HepG2 (cell line): ENCODE data around the gene FAM43B. TPM values are rescaled to one million over a fixed set of nuclear protein-coding genes. Genes with fewer than 3 reads are reported as not detected.

Experiments
- BCL3 ChIP-seq: sonication (generic); formaldehyde crosslinking; IDR thresholded peaks from 2 replicates; pipeline ENCODE4 v1.5.1; 2020; ENCODE audit warnings: mild to moderate bottlenecking, missing genetic modification reagents, moderate library complexity
- CAMTA2 ChIP-seq: sonication (generic); formaldehyde crosslinking; IDR thresholded peaks from 2 replicates; pipeline ENCODE4 v1.4.0; 2020; ENCODE audit warnings: mild to moderate bottlenecking, missing genetic modification reagents, borderline replicate concordance
- GLI4 ChIP-seq: sonication (generic); formaldehyde crosslinking; IDR thresholded peaks from 2 replicates; pipeline ENCODE4 v1.5.1; 2020; ENCODE audit warnings: missing genetic modification reagents, mild to moderate bottlenecking, moderate library complexity, borderline replicate concordance
- KLF12 ChIP-seq: sonication (generic); formaldehyde crosslinking; IDR thresholded peaks from 2 replicates; pipeline ENCODE4 v1.4.0; 2020; ENCODE audit warnings: missing genetic modification reagents, borderline replicate concordance
- MED1 ChIP-seq: sonication (generic); formaldehyde crosslinking; IDR thresholded peaks from 2 replicates; pipeline ENCODE4 v1.4.0; 2020; ENCODE audit warnings: missing genetic modification reagents
- MXD4 ChIP-seq: IDR thresholded peaks from 2 replicates; pipeline ENCODE4 v1.6.1; 2016; ENCODE audit warnings: mild to moderate bottlenecking, missing biosample characterization, missing genetic modification reagents
- NCOA1 ChIP-seq: sonication (generic); formaldehyde crosslinking; IDR thresholded peaks from 2 replicates; pipeline ENCODE4 v1.9.0; 2021; ENCODE audit warnings: missing genetic modification reagents
- SNAPC2 ChIP-seq: sonication (generic); formaldehyde crosslinking; IDR thresholded peaks from 2 replicates; pipeline ENCODE4 v1.8.1; 2022; ENCODE audit warnings: mild to moderate bottlenecking, missing genetic modification reagents
- STAT6 ChIP-seq: sonication (generic); formaldehyde crosslinking; IDR thresholded peaks from 2 replicates; pipeline ENCODE4 v1.4.0; 2020; ENCODE audit warnings: missing genetic modification reagents, mild to moderate bottlenecking, borderline replicate concordance
- THAP11 ChIP-seq: IDR thresholded peaks from 2 replicates; pipeline ENCODE4 v1.6.1; 2016; ENCODE audit warnings: missing biosample characterization, missing genetic modification reagents
- TRAFD1 ChIP-seq: sonication (generic); formaldehyde crosslinking; IDR thresholded peaks from 2 replicates; pipeline ENCODE4 v1.5.1; 2020; ENCODE audit warnings: missing genetic modification reagents, mild to moderate bottlenecking, borderline replicate concordance
- ZBTB46 ChIP-seq: sonication (generic); formaldehyde crosslinking; IDR thresholded peaks from 2 replicates; pipeline ENCODE4 v1.4.0; 2020; ENCODE audit warnings: mild to moderate bottlenecking, missing genetic modification reagents, borderline replicate concordance
- ZBTB7B ChIP-seq: sonication (generic); formaldehyde crosslinking; IDR thresholded peaks from 2 replicates; pipeline ENCODE4 v1.4.0; 2020; ENCODE audit warnings: missing genetic modification reagents
- ZFP90 ChIP-seq: sonication (generic); formaldehyde crosslinking; IDR thresholded peaks from 2 replicates; pipeline ENCODE4 v1.8.0; 2022; ENCODE audit warnings: missing genetic modification reagents, mild to moderate bottlenecking, inconsistent platforms, borderline replicate concordance
- ZNF580 ChIP-seq: IDR thresholded peaks from 2 replicates; pipeline ENCODE4 v1.6.1; 2016; ENCODE audit warnings: low read depth, borderline replicate concordance
- ZNF674 ChIP-seq: sonication (generic); formaldehyde crosslinking; IDR thresholded peaks from 2 replicates; pipeline ENCODE4 v1.5.0; 2020; ENCODE audit warnings: low read depth, mild to moderate bottlenecking, missing genetic modification reagents
- ZNF710 ChIP-seq: sonication (generic); formaldehyde crosslinking; IDR thresholded peaks from 2 replicates; pipeline ENCODE4 v1.5.0; 2020; ENCODE audit warnings: mild to moderate bottlenecking, missing genetic modification reagents, borderline replicate concordance
- ZNF879 ChIP-seq: sonication (generic); formaldehyde crosslinking; IDR thresholded peaks from 2 replicates; pipeline ENCODE4 v1.8.1; 2023; ENCODE audit warnings: missing genetic modification reagents
- polyA plus RNA-seq, 8 experiments: library from polyadenylated mRNA; depleted of rRNA in 3 of 8; stranded (reverse) in 7 of 8; unstranded in 1 of 8; fragments of >200 nt; fragmentation: Illumina TruSeq in 4 of 8; extraction: Trizol in 4 of 8; gene quantifications; 2 replicates each; pipeline versions ENCODE4 v1.2.1 to v1.2.3, GENCODE V29; 2011 to 2016; ENCODE audit warnings: low read depth in 4 of 8, missing spikeins in 1 of 8, mixed read lengths in 1 of 8; ENCODE audit not compliant: insufficient read depth in 1 of 8
- total RNA-seq, 5 experiments: library from RNA; depleted of rRNA; stranded (reverse); fragments of >200 nt; fragmentation: Illumina TruSeq; extraction: Trizol; gene quantifications; 2 replicates each; pipeline ENCODE4 v1.2.3, GENCODE V29; 2016; ENCODE audit warnings: low read depth in 1 of 5

FAM43B gene
- total and polyA plus RNA-seq, 2 of the 13 experiments (the other 11 are each of a cell fraction or from before 2014, with no cell fraction given) = 0.63 to 3.7 TPM

GRCh38 chr1:20551945-20552727, at the start of gene FAM43B (continued):
- TF ChIP-seq BCL3 (CRISPR knock-in tag) = peak; percentile 34; the same call in 1 of the 2 replicates
- no peak; the same call in 1 of the 2 replicates for TF ChIP-seq GLI4 (CRISPR knock-in tag)
- peak; percentile 73; the same call in 1 of the 2 replicates for TF ChIP-seq NCOA1 (CRISPR knock-in tag)
- TF ChIP-seq ZBTB7B = no peak; the same call in 1 of the 2 replicates
- TF ChIP-seq SNAPC2 (CRISPR knock-in tag) = peak; percentile 79; the same call in 1 of the 2 replicates
- TF ChIP-seq KLF12 (CRISPR knock-in tag) = peak; percentile 19; the same call in 1 of the 2 replicates
- TF ChIP-seq ZNF710 (CRISPR knock-in tag) = 0 out of 2 replicates have a peak, but pooled peaks have one; percentile 15
- 0 out of 2 replicates have a peak, but pooled peaks have one; percentile 61 for TF ChIP-seq TRAFD1 (CRISPR knock-in tag)
- peak; percentile 40; the same call in 1 of the 2 replicates for TF ChIP-seq MED1
- peak; percentile 65; the same call in 1 of the 2 replicates for TF ChIP-seq THAP11 (CRISPR knock-in tag)
- no peak for TF ChIP-seq ZNF580
- TF ChIP-seq MXD4 (CRISPR knock-in tag) = no peak
- 0 out of 2 replicates have a peak, but pooled peaks have one; percentile 3 for TF ChIP-seq CAMTA2 (CRISPR knock-in tag)
- no peak for TF ChIP-seq ZNF879 (CRISPR knock-in tag)
- TF ChIP-seq STAT6 (CRISPR knock-in tag) = no peak
- TF ChIP-seq ZFP90 (CRISPR knock-in tag) = no peak; the same call in 1 of the 2 replicates
- no peak for TF ChIP-seq ZNF674
- TF ChIP-seq ZBTB46 = no peak
